Neuron (in vitro differentiated cells): ENCODE results near the gene ZNF107.

Experiments
- H2AFZ ChIP-seq: one replicate; pipeline ENCODE4 v1.6.1; 2013; ENCODE audit warnings: low read depth, mild to moderate bottlenecking, inconsistent platforms, low read length, moderate library complexity
- H3K27me3 ChIP-seq: one replicate; pipeline ENCODE4 v1.6.1; 2013; ENCODE audit warnings: low read length; ENCODE audit not compliant: insufficient read depth
- H3K36me3 ChIP-seq: one replicate; pipeline ENCODE4 v1.6.1; 2013; ENCODE audit warnings: low read length; ENCODE audit not compliant: insufficient read depth
- H3K4me1 ChIP-seq: one replicate; pipeline ENCODE4 v1.6.1; 2013; ENCODE audit warnings: low read length; ENCODE audit not compliant: insufficient read depth
- H3K4me3 ChIP-seq: 2 replicates; pipeline ENCODE4 v1.5.1; 2013; ENCODE audit warnings: mild to moderate bottlenecking, low read length, moderate library complexity
- H3K9me3 ChIP-seq: one replicate; pipeline ENCODE4 v1.6.1; 2013; ENCODE audit warnings: low read length

The ZNF107 gene

DNA sequence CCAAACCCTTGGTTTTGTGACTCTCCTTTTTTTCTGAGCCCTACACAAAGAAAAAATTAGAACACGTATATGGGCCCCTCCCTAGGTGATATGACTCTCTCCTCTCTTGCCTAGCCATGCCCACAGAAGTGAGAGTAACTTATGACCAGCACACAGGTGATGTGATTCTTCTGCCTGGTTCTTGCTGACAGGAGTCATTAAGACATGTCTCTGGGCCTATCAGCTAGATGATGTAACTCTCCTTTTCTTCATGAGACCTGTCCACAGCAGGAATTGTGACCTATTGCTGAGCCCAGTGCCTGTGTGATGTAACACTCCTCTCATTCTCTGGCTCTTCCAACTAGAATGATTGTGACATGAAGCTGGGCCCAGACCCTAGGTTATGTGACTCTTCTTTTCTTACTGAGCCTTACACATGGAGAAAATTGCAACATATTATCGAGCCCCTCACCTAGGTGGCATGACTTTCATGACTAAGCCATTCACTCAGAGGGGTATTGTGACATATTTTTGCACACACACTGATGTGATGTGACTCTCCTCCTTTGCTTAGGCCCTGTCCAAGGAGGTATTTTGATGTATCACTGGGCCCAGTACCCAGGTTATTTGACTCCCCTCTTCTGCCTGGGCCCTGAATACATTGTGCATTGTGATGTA lies 31.4 kb upstream of the ZNF107 start:
- Histone ChIP-seq H3K9me3 (no peaks in the 10 kb centered on the region), H3K4me1 (no peaks in the 10 kb centered on the region), H3K36me3 (no peaks in the 10 kb centered on the region), H3K27me3 (peaks cover 2% of the 10 kb centered on the region), H3K4me3 (no peak overlapping the region), H2AFZ (no peak overlapping the region)

DNA sequence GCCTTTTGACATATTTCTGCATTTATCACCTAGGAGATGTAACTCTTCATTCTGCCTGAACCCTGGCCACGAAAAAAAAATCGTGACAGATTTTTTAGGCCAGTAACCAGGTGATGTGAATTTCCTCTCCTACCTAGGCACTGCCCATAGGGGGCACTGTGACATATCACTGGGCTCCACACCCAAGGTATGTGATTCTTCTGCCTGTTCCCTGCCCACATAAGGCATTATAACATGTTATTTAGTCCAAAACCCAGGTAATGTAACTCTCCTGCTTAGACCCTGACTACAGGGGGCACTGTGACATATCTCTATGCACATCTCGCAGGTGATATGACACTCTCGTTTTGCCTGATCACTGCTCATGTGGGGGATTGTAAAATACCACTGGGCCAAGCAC lies 29.5 kb upstream of the ZNF107 start:
- H3K27me3 ChIP-seq = peaks cover 2% of the 10 kb centered on the region
- no peaks in the 10 kb centered on the region for H3K36me3 ChIP-seq
- H3K9me3 ChIP-seq = no peaks in the 10 kb centered on the region
- no peak overlapping the region for H3K4me3 ChIP-seq
- H2AFZ ChIP-seq = no peak overlapping the region
- no peaks in the 10 kb centered on the region for H3K4me1 ChIP-seq

DNA sequence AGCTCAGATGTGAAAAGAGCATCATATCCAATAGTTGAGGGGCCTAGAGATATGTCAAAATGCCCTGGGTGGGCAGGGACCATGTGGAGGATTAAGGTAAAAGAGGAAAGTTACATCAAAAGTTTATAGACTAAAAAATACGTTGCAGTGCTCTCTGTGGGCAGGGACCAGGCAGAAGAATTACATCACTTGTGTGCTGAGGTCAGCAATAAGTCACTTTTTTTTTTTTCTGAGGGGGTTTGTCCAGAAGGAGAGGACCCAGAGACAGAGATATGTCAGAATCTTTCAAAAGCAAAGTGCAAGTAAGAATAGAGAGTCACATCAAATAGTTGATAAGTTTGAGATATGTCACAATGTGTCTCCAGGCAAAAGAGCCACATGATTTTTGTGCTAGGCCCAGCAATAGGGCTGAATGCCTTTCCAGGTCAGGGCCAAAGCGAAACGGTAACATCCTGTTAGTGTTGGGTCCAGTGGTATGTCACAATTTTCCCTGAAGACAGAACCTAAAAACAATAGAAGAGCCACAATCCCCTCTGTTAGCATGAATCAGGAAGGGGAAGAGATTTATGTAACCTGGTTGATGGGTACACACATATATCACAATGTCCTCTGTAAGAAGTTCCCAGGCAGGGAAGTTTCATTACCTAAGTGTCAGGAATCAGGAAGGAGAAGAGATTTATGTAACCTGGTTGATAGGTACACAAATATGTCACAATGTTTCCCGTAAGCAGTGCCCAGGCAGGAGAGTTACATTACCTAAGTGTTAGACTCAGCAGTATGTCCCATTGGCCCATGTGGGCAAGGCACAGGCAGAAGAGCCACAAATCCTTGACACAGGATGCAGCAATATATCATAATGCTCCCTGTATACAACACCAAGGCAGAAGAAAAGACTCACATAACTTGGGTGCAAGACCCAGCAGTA lies 28.1 kb upstream of the ZNF107 start:
- no peak overlapping the region for H3K4me3 ChIP-seq
- H3K27me3 ChIP-seq = peaks cover 2% of the 10 kb centered on the region
- H2AFZ ChIP-seq = no peak overlapping the region
- no peaks in the 10 kb centered on the region for H3K9me3 ChIP-seq
- H3K4me1 ChIP-seq = no peaks in the 10 kb centered on the region
- no peaks in the 10 kb centered on the region for H3K36me3 ChIP-seq

DNA sequence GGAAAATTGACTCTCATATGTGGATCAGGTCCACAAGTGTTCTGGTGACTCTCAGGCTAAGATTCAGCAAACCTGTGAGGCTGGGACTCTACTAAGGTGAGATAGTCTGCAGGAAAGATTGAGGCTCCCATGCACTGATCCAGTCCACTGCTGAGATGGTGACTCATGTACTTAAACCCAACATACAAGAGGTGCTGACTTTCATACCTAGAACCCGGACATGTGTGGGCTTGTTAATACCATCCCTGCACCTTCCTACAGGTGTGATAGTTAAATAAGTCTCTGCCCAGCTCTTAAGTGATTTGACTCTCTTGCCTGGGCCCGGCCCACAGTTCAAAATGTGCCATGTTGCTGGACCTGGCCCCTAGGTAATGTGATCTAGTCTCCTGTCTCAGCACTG lies 27.1 kb upstream of the ZNF107 start:
- Histone ChIP-seq H3K36me3 (no peaks in the 10 kb centered on the region), H2AFZ (no peak overlapping the region), H3K4me3 (no peak overlapping the region), H3K9me3 (no peaks in the 10 kb centered on the region), H3K4me1 (no peaks in the 10 kb centered on the region), H3K27me3 (no peaks in the 10 kb centered on the region)

DNA sequence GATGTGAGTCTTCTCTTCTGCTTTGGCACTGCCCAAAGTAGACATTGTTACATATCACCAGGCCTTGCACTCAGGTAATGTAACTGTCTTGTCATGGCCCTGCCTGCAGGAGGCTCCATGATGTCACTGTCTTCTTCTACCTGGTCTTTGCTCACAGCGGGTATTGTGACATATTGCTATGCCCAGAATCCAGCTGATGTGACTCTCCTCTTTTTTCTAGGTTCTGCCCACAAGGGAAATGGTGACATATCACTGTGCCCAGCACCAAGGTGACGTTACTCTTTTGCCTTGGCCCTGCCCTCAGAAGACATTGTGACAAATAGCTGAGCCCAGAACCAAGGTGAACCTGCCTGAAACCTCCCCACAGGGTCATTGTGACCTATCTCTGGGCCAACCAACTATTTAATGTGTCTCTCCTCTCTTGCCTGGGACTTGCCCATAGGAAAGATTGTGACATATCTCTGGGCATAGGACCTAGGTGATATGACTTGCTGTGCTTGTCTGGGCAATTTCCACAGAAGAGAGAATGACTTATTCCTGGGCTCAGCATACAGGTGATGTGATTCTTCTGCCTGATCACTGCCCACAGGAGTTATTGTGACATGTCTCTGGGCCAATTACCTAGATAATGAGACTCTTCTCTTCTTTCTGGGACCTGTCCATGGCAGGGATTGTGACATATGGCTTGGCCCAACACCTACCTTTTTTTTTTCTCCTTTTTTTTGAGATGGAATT lies 26.5 kb upstream of the ZNF107 start:
- H3K4me3 ChIP-seq = no peak overlapping the region
- no peaks in the 10 kb centered on the region for H3K36me3 ChIP-seq
- no peaks in the 10 kb centered on the region for H3K27me3 ChIP-seq
- no peaks in the 10 kb centered on the region for H3K4me1 ChIP-seq
- H3K9me3 ChIP-seq = no peaks in the 10 kb centered on the region
- H2AFZ ChIP-seq = no peak overlapping the region

DNA sequence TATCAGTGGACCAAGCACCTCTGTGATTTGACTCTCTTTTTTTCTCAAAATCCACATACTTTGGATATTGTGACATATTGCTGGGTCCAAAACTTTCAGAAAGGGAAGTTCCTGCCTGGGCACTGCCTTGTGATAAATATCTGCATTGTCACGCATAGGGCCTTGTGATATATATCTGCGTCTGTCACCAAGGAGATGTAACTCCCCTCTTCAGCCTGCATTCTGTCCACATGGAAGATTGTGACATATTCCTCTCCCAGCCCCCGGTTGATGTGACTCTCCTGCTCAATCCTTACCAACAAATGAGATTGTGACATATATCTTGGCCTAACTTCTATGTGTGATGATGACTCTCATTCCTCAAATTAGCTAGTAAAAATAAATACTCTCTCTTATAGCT lies 25.4 kb upstream of the ZNF107 start:
- H3K36me3 ChIP-seq = no peaks in the 10 kb centered on the region
- no peaks in the 10 kb centered on the region for H3K9me3 ChIP-seq
- no peak overlapping the region for H3K4me3 ChIP-seq
- H3K27me3 ChIP-seq = no peaks in the 10 kb centered on the region
- H3K4me1 ChIP-seq = no peaks in the 10 kb centered on the region
- H2AFZ ChIP-seq = no peak overlapping the region

DNA sequence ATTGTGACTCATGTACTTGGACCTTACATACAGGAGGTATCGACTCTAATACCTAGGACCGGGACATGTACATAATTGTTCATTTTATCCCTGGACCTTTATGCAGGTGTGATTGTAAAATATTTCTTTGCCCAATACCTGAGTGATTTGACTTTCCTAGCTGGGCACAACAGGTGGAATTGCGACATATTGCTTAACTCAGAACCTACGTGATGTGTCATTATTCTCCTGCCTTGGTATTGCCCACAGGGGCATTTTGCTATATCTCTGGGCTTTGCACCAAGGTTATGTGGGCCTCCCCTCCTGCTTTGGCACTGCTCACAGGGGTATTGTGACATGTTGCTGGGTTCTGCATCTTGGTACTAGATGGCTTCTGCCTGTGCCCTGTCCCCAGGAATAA lies 23.9 kb upstream of the ZNF107 start:
- no peaks in the 10 kb centered on the region for H3K27me3 ChIP-seq
- H2AFZ ChIP-seq = no peak overlapping the region
- no peaks in the 10 kb centered on the region for H3K4me1 ChIP-seq
- H3K9me3 ChIP-seq = no peaks in the 10 kb centered on the region
- H3K36me3 ChIP-seq = no peaks in the 10 kb centered on the region
- no peak overlapping the region for H3K4me3 ChIP-seq

DNA sequence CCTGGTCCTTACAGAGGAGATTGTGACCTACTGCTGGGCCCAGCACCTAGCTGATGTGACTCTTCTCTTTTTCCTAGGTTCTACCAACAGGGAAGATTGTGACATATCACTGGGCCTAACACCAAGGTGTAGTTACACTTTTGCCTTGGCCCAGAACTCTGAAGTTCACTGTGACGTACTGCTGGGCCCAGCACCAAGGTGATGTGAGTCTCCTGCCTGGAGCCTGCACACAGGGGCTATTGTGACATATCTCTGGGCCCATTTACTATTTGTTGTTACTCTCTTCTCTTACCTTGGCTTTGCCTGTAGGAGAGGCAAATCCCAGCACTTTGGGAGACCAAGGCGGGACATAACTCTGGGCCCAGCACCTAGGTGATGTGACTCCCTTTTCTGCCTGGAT lies 23.1 kb upstream of the ZNF107 start:
- Histone ChIP-seq H3K4me1 (no peaks in the 10 kb centered on the region), H3K4me3 (no peak overlapping the region), H3K9me3 (no peaks in the 10 kb centered on the region), H3K36me3 (no peaks in the 10 kb centered on the region), H3K27me3 (no peaks in the 10 kb centered on the region), H2AFZ (no peak overlapping the region)

DNA sequence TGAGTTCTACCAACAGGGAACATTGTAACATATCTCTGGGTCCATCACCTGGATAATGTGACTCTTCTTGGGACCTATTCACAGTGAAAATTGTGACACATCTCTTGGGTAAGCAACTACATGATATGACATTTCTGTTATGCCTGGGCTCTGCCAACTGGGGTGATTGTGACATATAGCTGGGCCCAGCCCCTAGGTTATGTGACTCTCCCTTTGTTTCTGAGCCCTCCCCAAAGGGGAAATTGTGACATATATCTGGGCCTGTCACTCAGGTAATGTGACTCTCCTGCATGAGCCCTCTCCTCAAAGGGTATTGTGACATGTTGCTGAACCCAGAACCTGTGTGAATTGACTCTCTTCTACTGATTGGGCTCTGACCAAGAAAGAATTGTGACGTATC lies 22.4 kb upstream of the ZNF107 start:
- no peaks in the 10 kb centered on the region for H3K36me3 ChIP-seq
- no peaks in the 10 kb centered on the region for H3K9me3 ChIP-seq
- no peaks in the 10 kb centered on the region for H3K27me3 ChIP-seq
- H3K4me3 ChIP-seq = no peak overlapping the region
- no peak overlapping the region for H2AFZ ChIP-seq
- H3K4me1 ChIP-seq = no peaks in the 10 kb centered on the region

DNA sequence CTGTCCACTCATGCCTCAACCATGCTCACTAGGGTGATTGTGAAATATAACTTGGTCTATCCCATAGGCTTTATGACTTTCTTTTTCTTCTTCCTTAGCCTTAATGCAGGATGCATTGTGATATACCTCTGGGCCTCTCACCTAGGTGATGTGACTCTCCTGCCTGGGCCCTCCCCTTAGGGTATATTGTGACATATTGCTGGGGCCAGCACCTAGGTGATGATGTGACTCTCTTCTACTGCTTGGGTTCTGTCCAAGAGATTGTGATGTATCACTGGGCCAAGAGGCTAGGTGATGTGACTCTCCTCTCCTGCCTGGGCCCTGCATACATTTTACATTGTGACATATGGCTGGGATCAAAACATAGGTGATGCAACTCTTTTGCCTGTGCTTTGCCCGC lies 14.7 kb upstream of the ZNF107 start:
- Histone ChIP-seq H3K9me3 (no peaks in the 10 kb centered on the region), H3K36me3 (no peaks in the 10 kb centered on the region), H3K4me1 (no peaks in the 10 kb centered on the region)

DNA sequence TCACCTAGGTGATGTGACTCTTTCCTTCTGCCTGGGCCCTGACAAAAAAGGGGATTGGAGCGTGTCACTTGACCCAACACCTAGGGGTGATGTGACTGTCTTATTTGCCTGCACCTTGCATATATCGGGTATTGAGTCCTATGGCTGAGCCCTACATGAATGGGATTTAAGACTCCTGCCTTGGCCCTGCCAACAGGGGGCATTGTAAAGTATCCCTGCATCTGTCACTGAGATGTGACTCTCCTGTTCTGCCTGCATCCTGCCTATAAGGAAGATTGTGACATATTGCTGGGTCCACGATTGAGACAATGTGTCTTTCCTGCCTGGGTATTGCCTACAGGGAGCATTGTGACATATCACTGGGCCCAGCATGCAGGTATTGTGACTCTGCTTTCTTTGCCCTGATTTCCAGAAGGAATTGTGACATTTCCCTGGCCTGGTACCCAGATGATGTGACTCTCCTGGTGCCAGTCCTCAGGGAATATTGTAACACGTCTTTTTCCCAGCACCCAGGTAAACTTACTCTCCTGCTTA lies 14.2 kb upstream of the ZNF107 start:
- no peak overlapping the region for H2AFZ ChIP-seq
- H3K4me1 ChIP-seq = no peaks in the 10 kb centered on the region
- H3K4me3 ChIP-seq = no peak overlapping the region
- no peaks in the 10 kb centered on the region for H3K9me3 ChIP-seq
- H3K36me3 ChIP-seq = no peaks in the 10 kb centered on the region
- H3K27me3 ChIP-seq = no peaks in the 10 kb centered on the region

More for the DNA sequence above, 14.7 kb upstream of the ZNF107 start:
- Histone ChIP-seq H3K4me3 (no peak overlapping the region), H2AFZ (no peak overlapping the region), H3K27me3 (no peaks in the 10 kb centered on the region)

DNA sequence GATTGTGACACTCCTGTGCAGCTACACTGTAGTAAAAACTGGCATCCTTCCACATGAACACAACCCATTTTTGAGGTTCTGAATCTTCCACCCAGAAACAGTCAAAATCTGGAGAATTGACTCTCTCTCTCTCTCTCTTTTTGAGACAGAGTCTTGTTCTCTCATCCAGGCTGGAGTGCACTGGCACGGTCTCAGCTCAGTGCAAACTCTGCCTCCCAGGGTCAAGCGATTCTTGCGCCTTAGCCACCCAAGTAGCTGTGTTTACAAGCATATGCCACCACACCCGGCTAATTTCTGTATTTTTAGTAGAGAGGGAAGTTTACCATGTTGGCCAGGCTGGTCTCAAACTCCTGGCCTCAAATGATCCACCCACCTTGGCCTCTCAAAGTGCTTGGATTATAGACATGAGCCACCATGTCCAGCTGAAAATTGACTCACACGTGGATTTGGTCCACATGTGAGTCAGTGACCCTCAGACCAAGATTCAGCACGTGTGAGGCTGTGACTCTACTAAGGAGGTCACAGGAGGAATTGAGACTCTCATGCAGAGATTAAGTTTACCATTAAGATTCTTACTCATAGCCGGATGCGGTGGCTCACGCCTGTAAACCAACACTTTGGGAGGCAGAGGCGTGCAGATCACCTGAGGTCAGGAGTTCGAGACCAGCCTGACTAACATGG lies 12.1 kb upstream of the ZNF107 start:
- Histone ChIP-seq H3K9me3 (peaks cover 1% of the 10 kb centered on the region), H3K4me3 (no peak overlapping the region), H2AFZ (no peak overlapping the region), H3K4me1 (no peaks in the 10 kb centered on the region), H3K36me3 (no peaks in the 10 kb centered on the region), H3K27me3 (no peaks in the 10 kb centered on the region)
